ENCODE results near the gene ECD.
"Not testable (repeated sequence)": the region's sequence is repeated elsewhere in the genome, so short reads cannot be mapped to it uniquely, and the experiment has no call there.

ECD gene

DNA sequence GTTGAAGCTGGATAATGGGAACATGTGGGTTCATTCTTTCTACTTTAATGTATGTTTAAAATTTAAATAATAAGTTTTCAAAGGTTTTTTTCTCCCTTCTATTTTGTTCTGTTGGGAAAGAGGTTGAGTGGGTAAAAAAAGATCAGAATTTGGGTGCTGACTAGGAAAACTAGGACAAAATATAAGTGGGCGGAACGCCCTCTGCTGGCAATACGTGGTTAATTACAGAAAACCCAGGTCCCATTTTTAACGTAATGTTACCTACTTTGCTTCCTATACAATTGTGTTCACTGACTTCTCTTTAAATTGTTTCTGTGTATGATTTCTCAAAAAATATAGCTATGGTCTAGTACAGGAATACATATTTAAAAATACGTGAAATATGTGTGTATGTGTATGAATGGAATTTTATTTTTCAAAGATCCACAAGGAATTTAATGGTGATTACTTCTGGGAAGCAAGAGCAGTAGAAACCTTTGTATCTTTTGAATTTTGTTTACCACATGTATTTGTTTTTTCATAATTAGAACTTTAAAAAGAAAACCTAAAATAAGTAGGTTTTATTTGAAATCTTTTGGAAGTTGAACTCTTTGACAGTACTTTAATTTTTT is 8.7 kb downstream of the ECD start:
- DNase-seq, result peak; percentile 20 to 31

- no peak for DNase-seq
Observed at GRCh38 chr10:73156054-73156453, 11.8 kb downstream of the ECD start.

DNA sequence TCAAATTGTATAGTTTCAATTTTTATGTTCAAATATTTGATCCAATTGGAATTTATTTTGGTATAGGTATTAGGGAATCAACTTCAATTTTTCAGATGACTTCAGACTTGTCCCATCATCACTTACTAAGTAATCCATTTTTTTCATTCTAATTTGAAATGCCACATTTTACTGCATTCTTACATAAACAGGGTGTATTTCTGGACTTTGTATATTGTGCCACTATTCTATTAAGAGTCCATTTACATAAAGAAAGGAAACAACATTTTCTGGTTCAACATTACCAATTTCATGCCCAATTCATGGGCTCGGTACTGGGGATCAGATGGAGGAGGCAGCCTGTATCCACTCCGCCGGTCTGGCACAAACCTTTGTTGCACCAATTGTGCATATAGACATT is 15.8 kb downstream of the ECD start:
- no peak for DNase-seq

- DNase-seq, result not testable (repeated sequence)
Observed at GRCh38 chr10:73150633-73151413, 17.0 kb downstream of the ECD start.

DNA sequence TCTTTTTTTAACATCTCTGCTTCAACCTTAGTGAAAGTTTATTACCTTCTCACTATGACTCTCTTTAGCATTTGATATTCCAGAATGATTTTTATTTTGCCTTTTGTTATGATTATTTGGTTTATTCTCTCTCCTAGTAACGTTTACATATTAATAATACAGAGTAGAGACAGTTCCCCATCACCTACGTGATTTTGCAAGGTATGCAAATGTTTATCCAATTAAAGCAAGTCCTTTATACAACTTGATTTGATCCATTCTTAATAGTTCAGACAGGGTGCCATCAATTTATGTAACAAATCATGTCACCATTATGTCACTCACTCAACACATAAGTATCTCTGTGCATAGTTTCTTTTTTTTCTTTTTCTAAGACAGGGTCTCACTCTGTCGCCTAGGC is 26.2 kb downstream of the ECD start:
- DNase-seq, result no peak

DNA sequence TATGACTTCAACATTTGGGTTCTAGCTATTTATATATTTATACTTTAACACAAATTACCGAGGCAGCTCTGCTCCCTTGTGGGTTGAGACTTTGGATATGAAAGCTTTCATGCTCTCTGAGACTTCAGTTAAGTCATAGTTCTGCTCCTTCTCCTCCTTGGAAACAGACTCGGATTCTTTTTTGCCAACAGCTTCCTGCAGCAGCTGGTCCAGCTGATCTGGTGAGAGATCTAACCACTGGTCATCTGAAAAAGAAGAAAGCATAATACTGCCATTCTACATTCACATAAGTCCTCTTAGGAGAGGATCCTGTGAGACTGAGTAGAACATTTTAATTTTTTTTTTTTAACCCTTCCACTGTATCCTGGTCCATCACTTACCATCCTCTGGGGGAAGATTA is 28.6 kb downstream of the ECD start:
- no peak for DNase-seq

DNA sequence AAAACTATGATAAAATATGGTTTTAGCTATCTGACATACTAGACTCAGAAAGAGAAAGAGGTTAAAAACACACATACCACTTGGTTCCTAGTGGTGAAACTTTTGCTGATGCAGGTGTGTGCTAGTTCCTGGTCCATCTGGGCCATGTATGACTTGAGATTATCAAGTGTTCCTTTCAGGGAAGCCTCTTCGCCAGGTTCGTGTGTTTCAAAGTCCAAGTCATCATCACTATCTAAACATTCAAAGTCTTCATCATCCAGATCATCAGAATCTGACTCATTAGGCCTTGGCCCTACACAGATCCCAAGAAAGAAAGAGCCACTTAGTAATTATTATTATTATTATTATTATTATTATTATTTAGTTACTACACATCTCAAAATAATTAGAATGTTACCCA is 31.2 kb downstream of the ECD start:
- DNase-seq, result no peak

DNA sequence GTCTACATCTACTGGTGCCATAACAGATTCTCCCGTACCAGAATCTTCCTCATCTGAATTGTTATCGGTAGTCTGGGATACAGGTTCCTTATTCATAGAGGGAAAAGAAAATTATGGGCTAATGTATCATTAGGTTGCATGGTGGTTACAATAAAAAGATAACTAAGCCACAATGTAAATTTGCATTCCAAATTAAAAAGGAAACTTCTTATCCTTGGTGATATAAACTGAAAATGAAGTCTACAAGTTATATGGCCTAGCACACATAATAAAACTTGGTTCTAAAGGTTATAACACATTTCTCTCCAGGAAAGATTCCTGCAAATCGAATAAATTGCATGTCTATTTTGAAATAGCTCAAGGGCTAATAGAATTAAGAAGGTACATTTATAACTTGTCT is 33.1 kb downstream of the ECD start:
- DNase-seq, result no peak

DNA sequence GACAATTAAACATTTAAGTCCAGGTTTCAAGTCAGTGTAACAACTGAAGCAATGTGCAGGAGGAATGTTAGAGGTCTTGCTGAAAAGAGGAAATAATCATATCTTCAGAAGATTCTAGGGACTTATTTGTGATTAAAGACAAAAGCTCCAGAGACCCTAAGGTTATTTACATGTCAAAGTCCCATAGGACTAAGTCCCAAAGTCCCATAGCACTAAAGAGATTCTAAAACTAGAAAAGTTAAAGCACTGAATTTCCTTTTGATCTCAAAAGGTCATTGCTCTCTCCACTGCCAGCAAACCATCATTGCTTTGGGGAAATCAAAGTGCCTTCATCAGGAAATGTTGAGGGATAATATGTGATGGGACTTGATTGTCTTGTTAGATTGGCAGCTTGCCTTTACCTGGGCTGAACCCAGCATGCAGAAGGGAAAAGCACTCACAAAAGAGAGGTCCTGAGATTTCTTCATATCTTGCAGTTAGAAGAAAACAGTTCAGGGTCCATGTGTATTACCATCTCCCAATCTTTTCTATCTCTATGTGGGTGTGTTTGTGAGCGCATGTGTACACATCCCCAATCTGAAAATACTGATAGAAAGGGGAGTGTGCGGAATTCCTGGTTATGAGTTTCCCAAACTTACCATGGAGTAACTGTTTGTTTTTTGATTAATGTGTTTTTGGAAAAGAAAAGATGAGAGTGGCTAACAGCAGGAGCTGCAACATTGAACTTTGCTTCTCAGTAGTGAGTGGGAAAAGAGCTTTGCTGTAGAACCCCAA is 35.7 kb downstream of the ECD start:
- DNase-seq, result no peak

- DNase-seq, result peak; percentile 24 to 62
Observed at GRCh38 chr10:73131301-73131700, 36.5 kb downstream of the ECD start.

DNA sequence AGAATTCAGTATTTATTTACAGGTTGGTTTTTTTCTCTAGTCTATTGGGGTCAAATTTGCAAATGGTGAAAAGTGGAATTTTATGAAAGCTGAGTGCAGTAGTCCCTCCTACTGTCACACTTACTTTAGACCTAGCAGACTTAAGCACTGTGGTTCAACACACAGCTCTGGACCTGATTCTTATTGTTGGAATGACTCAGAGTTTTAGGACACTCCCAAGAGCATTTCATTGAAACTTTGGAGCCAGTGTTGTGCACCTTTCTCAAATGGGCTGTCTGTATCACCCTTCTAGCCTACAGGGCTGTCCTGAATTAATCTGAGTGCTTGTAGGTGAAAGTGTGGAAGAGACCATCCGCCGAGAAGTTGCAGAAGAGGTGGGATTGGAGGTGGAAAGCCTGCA is 41.5 kb downstream of the ECD start:
- DNase-seq, result no peak

- no peak for DNase-seq
Observed at GRCh38 chr10:73119952-73120351, 47.9 kb downstream of the ECD start.

- no peak for DNase-seq
Observed at GRCh38 chr10:73119457-73119856, 48.4 kb downstream of the ECD start.

DNA sequence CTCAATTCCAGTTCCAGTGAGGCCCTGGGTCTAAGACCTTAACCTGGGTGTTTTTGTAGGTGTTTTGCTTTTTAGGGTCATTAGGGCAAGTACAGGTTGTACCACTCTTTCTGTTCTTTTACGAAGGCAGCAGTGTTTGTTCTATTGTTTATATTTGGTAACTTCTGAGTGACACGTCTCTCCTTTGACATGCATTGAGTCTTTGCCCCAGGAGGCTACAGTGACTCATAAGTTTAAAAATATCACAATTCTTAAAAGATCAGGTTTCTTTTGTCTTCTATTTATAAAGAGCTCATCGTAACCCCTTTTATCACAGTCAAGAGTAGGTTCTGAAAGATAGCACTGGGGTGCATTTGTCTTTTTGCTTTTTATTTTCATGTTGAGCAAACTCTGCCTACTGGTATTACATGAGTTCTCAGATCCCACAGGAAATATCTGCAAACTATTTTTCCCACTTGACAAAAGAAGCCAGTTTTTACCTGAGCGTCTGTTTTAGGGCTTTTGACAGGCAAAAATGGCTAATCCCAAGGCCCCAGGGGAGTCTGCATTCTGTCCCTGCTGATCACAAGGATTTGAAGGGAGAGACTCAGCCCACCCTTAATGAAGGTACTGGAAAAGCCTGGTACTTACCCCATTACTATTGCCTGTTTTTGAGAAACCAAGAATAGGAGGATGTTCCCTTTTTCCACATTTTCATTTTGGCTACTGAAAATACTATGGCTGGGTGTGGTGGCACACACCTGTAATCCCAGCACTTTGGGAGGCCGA is 49.6 kb downstream of the ECD start:
- DNase-seq, result no peak

DNA sequence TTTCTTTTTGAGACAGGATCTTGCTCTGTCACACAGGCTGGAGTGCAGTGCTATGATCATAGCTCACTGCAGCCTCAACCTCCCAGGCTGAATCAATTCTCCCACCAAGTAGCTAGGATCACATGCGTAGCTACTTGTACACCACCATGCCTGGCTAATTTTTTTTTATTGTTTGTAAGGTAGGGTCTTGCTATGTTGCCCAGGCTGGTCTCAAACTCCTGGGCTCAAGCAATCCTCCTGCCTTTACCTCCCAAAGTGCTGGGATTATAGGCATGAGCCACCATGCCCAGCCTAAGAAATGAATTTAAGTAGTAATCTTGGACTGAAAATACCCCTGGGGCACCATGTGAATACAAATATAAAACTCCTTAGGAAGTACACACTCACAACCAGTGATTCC is 51.8 kb downstream of the ECD start:
- no peak for DNase-seq

- no peak for DNase-seq
Observed at GRCh38 chr10:73113551-73113950, 54.3 kb downstream of the ECD start.

- DNase-seq, result not testable (repeated sequence)
Observed at GRCh38 chr10:73112032-73112431, 55.8 kb downstream of the ECD start.

GRCh38 chr10:73110345-73110849 is 57.4 kb downstream of the ECD start, which contains the start of gene NUDT13:
Gene NUDT13 (plus strand): TSS chr10:73110455. CDS start chr10:73114366, 3,911 bp downstream.
- no peak for DNase-seq

DNA sequence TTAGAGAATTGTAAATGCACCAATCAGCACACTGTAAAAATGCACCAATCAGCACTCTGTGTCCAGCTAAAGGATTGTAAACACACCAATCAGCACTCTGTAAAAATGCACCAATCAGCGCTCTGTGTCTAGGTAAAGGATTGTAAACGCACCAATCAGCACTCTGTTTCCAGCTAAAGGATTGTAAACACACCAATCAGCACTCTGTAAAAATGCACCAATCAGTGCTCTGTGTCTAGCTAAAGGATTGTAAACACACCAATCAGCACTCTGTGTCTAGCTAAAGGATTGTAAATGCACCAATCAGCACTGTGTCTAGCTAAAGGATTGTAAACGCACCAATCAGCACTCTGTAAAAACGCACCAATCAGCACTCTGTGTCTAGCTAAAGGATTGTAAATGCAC is 58.6 kb downstream of the ECD start:
- DNase-seq, result not testable (repeated sequence)

GRCh38 chr10:73106301-73106700 is 61.5 kb downstream of the ECD start:
- DNase-seq, result no peak

DNA sequence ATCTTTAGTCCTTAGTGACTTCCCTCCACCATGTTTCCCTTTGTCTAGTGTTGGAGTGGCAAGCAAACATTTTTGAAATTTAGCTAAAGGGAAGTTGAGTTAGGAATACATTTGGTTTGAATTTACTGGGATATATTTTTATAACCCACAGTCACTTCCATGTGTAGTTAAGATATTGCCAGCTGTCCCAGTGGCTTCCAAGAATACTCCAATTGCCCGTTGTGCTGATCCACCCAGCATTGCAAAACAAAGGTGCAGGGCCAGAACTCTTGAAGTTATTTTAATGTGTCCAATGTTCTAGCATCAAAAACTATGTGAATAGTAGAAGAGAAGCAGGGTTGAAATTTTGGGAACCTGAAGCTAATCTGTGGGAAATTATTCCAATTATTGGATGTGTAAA is 68.7 kb downstream of the ECD start:
- DNase-seq, result no peak

DNA sequence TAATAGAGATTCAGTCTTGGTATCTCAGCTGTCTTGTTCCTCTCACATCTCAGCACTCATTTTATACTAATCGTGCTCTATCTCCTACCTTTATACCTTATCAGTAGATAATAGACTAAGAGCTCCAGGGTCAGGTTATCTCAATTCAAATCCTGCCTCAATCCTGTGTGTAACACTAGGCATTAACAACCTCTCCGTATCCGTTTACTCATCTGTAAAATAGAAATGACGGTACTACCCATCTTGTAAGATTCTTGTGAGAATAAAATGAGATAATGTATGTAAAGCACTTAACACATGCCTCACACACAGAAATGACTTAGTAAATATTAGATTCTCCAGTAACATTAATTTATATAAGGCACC is 70.5 kb downstream of the ECD start:
- no peak for DNase-seq
